HG03565 (cell line): Measurements from ENCODE around the gene MDC1.
"Not testable (repeated sequence)": the region's sequence is repeated elsewhere in the genome, so short reads cannot be mapped to it uniquely, and the experiment has no call there.

Source experiments
- ATAC-seq: cut with Tn5 transposase; IDR thresholded peaks from one replicate; pipeline ENCODE4 v1.9.1; 2021; ENCODE audit warnings: mild to moderate bottlenecking, moderate library complexity; ENCODE audit not compliant: unreplicated experiment

Gene MDC1, protein sequence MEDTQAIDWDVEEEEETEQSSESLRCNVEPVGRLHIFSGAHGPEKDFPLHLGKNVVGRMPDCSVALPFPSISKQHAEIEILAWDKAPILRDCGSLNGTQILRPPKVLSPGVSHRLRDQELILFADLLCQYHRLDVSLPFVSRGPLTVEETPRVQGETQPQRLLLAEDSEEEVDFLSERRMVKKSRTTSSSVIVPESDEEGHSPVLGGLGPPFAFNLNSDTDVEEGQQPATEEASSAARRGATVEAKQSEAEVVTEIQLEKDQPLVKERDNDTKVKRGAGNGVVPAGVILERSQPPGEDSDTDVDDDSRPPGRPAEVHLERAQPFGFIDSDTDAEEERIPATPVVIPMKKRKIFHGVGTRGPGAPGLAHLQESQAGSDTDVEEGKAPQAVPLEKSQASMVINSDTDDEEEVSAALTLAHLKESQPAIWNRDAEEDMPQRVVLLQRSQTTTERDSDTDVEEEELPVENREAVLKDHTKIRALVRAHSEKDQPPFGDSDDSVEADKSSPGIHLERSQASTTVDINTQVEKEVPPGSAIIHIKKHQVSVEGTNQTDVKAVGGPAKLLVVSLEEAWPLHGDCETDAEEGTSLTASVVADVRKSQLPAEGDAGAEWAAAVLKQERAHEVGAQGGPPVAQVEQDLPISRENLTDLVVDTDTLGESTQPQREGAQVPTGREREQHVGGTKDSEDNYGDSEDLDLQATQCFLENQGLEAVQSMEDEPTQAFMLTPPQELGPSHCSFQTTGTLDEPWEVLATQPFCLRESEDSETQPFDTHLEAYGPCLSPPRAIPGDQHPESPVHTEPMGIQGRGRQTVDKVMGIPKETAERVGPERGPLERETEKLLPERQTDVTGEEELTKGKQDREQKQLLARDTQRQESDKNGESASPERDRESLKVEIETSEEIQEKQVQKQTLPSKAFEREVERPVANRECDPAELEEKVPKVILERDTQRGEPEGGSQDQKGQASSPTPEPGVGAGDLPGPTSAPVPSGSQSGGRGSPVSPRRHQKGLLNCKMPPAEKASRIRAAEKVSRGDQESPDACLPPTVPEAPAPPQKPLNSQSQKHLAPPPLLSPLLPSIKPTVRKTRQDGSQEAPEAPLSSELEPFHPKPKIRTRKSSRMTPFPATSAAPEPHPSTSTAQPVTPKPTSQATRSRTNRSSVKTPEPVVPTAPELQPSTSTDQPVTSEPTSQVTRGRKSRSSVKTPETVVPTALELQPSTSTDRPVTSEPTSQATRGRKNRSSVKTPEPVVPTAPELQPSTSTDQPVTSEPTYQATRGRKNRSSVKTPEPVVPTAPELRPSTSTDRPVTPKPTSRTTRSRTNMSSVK (N-terminal part only)

DNA sequence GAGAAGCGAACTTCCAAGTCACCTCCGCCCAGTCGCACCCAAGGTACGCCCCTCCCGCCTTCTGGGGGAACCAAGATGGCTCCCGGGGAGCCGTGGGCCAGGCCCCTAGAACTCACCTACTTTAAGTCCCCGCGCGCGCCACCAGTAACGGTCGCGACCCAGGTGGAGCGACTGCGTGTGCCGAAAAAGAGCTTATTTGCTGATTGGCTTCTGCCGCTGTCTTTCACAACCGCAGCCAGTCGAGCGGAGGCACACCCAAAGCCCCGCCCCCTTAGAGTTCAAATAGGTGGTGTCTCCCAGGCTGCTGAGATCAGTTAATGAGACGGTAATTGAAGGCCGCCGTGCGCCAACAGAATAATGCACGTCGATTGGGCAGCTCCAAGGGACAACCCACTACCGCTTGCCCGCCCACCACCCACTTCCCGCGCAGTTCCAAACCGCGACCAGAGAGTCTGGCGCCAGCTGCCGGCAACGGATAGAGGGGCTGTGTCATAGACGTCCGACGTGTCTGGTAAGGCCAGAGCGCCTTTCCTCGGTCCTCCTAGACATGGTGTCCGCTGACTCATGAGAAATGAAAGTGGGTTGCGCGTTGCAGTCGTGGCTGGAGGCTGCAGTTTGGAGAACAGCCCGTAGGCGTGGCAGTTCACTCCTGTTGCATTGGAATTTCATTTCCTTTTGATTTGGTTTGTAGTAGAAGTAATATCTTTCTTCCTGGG, at the start of gene MDC1:
MDC1 (minus strand) TSS at position 153 of the 716 bp plus-strand sequence. CDS start 2,106 bp downstream, outside the sequence.
- ATAC-seq, result peak; percentile 56

DNA sequence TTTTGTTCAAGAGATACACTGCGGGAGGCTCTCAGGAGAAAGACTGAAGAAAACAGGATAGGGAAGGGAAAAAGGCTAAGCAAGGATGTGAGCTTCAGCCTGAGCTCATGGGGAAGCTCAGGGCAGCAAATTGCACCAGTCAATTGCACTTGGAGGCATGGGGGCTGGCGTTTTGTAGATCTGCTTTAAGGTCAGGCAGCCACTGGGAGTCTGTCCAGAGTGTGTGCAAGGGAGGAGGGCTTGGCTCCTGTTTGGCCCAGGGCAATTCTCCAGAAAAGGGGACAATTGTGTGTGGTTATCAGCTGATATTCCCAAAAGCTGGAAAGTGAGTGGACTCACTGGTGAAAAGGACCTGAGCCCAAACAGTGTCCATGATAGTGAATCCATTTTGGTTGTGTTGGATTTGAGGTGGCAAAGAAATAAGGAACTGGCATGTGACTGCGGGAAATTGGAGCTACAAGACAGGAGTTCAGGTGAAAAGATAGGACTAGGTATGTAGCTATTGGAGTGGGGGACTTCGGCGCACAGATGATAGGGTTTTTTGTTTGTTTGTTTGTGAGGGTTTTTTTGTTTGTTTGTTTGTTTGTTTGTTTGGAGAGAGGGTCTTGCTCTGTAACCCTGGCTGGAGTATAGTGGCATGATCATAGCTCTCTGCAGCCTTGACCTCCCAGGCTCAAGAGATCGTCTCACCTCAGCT, 49.5 kb upstream of the MDC1 start:
- no peak for ATAC-seq

- ATAC-seq, result not testable (repeated sequence)
Measured at GRCh38 chr6:30765495-30765894, 48.4 kb upstream of the MDC1 start.

- not testable (repeated sequence) for ATAC-seq
Measured at GRCh38 chr6:30764490-30765043, 47.5 kb upstream of the MDC1 start.

- no peak for ATAC-seq
Measured at GRCh38 chr6:30763618-30764489, 46.8 kb upstream of the MDC1 start.

- ATAC-seq, result no peak
Measured at GRCh38 chr6:30763155-30763617, 46.1 kb upstream of the MDC1 start.

DNA sequence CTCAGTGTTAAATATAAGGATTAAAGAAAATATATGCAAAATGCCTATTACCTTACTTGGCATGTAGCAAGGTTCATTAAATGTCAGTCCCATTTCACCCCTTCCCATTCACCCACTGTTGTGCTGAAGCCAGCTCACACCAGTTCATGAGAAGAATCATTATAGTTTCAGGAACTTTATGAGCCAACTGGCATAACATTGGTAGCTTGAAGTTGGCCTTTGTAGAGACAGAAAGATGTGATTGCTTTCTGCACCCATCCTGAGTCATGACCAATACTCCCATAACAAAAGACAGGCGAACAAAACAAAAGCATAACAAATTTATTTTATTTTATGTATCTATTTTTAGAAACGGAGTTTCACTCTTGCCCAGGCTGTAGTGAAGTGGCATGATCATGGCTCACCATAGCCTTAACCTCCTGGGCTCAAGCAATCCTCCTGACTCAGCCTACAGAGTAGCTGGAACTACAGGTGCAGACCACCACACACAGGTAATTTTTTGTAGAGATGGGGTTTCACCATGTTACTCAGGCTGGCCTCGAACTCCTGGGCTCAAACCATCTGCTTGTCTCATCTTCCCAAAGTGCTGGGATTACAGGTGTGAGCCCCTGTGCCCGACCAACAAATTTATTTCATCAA, 44.8 kb upstream of the MDC1 start:
- no peak for ATAC-seq

- ATAC-seq, result no peak
Measured at GRCh38 chr6:30760549-30760948, 43.5 kb upstream of the MDC1 start.

DNA sequence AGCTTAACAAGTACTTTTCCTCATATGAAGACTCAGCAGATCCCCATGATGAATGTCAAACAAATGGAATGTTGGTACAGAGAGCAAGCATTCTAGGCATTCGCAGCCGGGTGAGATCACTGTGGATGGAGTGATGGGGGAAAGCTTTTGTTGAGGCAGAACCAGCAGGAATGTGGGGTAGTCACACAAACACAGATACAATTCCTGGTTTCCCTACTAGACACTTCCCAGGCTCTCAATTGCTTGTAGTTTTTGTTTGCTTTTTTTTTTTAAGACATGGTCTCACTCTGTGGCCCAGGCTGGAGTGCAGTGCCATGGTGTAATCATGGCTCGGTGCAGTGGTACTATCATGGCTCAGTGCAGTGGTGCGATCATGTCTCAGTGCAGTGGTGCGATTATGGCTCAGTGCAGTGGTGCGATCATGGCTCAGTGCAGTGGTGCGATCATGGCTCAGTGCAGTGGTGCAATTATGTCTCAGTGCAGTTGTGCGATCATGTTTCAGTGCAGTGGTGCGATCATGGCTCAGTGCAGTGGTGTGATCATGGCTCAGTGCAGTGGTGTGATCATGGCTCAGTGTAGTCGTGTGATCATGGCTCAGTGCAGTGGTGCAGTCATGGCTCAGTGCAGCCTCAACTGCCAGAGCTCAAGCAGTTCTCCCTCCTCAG, 42.6 kb upstream of the MDC1 start:
- ATAC-seq, result no peak

GRCh38 chr6:30757261-30757904, 40.3 kb upstream of the MDC1 start:
- ATAC-seq, result no peak

DNA sequence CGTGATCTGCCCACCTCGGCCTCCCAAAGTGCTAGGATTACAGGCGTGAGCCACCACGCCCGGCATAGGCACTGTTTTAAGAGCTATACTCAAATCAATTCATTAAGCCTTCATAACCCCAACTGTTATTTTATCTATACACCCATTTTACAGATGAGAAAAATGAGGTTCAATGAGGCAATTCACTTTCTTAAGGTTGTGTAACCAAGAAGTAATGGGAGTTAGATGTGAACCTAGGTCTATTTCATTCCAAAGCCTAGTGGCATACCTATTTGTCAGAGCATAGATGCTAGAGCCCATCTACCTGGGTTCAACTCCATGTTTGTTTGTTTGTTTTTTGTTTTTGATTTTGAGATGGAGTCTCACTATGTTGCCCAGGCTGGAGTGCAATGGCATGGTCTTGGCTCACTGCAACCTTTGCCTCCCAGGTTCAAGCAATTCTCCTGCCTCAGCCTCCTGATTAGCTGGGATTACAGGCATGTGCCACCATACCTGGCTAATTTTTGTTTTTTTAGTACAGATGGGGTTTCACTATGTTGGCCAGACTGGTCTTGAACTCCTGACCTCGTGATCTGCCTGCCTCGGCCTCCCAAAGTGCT, 39.4 kb upstream of the MDC1 start:
- ATAC-seq, result not testable (repeated sequence)

GRCh38 chr6:30754631-30755030, 37.5 kb upstream of the MDC1 start:
- ATAC-seq, result no peak

GRCh38 chr6:30752157-30752927, 35.3 kb upstream of the MDC1 start:
- ATAC-seq, result no peak

GRCh38 chr6:30750379-30750668, 33.2 kb upstream of the MDC1 start:
- ATAC-seq, result no peak

- no peak for ATAC-seq
Measured at GRCh38 chr6:30749554-30750378, 32.7 kb upstream of the MDC1 start.
